Activated T-helper 1 cell treated with anti-CD3 and anti-CD28 coated beads, Interleukin-12 subunit alpha, Interleukin-12 subunit beta, Interleukin-2, Interleukin-4 antibody, amounts not matched to agents 30 ng/mL and 10 ng/mL and 1 ng/mL, durations not matched to agents 14 hours and 24 hours and 36 hours (primary cell): ENCODE measurements around the gene UST. TPM values are rescaled to one million over a fixed set of nuclear protein-coding genes. Genes with fewer than 3 reads are reported as not detected.
A peak's percentile ranks its signal among the peaks of the same experiment; 100 is the strongest.

ENCODE experiments used
- DNase-seq: peaks from one replicate; pipeline ENCODE4 v3.0.0; 2021; ENCODE audit warnings: low spot score
- H3K27ac Mint-ChIP-seq: one replicate; pipeline ENCODE4 v1.8.0; 2021; ENCODE audit warnings: mild to moderate bottlenecking, mixed read lengths
- H3K27me3 Mint-ChIP-seq: one replicate; pipeline ENCODE4 v1.8.0; 2022; ENCODE audit warnings: mild to moderate bottlenecking, moderate library complexity, mixed read lengths; ENCODE audit not compliant: insufficient read depth
- H3K36me3 Mint-ChIP-seq: one replicate; pipeline ENCODE4 v1.8.0; 2021; ENCODE audit warnings: low read depth, mixed read lengths
- H3K4me1 Mint-ChIP-seq: one replicate; pipeline ENCODE4 v1.8.0; 2021; ENCODE audit warnings: low read depth, mixed read lengths
- H3K4me3 Mint-ChIP-seq: one replicate; pipeline ENCODE4 v1.8.0; 2021; ENCODE audit warnings: mild to moderate bottlenecking, moderate library complexity, mixed read lengths
- H3K9me3 Mint-ChIP-seq: one replicate; pipeline ENCODE4 v1.8.0; 2021; ENCODE audit warnings: mixed read lengths
- intact Hi-C: fragments of 100-400 bp; cut with micrococcal nuclease; formaldehyde crosslinking; loops from one replicate; pipeline ENCODE4 v1.15.1; 2024
- total RNA-seq: library from RNA; stranded (reverse); gene quantifications from 2 replicates; pipeline ENCODE4 v1.2.3, GENCODE V29; 2022

UST gene
- total RNA-seq, 1 donor from 2014 or later, result 0.49 TPM

- H3K27ac Mint-ChIP-seq, result no peak overlapping the region
- no peak for DNase-seq
- no peaks in the 10 kb centered on the region for H3K27me3 Mint-ChIP-seq
- H3K9me3 Mint-ChIP-seq, result peaks cover 4% of the 10 kb centered on the region
- H3K36me3 Mint-ChIP-seq, result peaks cover 10% of the 10 kb centered on the region
- no peak overlapping the region for H3K4me3 Mint-ChIP-seq
- H3K4me1 Mint-ChIP-seq, result peaks cover 50% of the 10 kb centered on the region
- intact Hi-C loops, result no loop called here
These were observed 310.1 kb downstream of the UST start for GRCh38 chr6:149056777-149057463.

- intact Hi-C loops, result no loop called here
- H3K9me3 Mint-ChIP-seq, result peaks cover 3% of the 10 kb centered on the region
- no peak for DNase-seq
- peaks cover 8% of the 10 kb centered on the region for H3K36me3 Mint-ChIP-seq
- no peak overlapping the region for H3K27ac Mint-ChIP-seq
- no peaks in the 10 kb centered on the region for H3K27me3 Mint-ChIP-seq
- H3K4me1 Mint-ChIP-seq, result peaks cover 50% of the 10 kb centered on the region
- no peak overlapping the region for H3K4me3 Mint-ChIP-seq
These were observed 310.6 kb downstream of the UST start for GRCh38 chr6:149057464-149057840.

DNA sequence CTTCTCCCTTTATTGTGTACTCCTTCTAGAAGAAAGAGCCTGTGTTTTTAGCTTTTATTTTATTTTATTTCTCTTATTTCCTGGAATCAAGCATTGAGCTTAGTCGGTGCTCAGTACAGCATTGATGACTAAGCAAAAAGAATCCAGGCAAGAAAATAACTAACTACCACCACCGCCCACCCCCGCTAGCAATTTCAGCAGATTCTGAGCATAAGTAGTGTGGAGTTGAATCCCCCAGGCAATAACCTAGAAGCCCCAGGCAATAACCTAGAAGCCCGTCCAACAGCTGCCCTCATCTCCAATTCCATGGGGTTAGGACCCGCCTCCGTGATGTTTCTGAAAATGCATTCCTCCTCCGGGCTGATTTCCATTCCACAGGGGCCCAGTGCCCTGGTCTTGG lies 312.7 kb downstream of the UST start:
- Mint-ChIP-seq H3K27ac (peak overlapping the region; percentile 68), H3K27me3 (no peaks in the 10 kb centered on the region), H3K4me3 (no peak overlapping the region), H3K36me3 (peaks cover 5% of the 10 kb centered on the region), H3K9me3 (no peaks in the 10 kb centered on the region), H3K4me1 (peaks cover 57% of the 10 kb centered on the region)
- intact Hi-C loops, result no loop called here
- DNase-seq, result no peak

GRCh38 chr6:149060300-149060984 lies 313.6 kb downstream of the UST start:
- H3K9me3 Mint-ChIP-seq, result no peaks in the 10 kb centered on the region
- H3K27ac Mint-ChIP-seq, result peak overlapping the region; percentile 89

DNA sequence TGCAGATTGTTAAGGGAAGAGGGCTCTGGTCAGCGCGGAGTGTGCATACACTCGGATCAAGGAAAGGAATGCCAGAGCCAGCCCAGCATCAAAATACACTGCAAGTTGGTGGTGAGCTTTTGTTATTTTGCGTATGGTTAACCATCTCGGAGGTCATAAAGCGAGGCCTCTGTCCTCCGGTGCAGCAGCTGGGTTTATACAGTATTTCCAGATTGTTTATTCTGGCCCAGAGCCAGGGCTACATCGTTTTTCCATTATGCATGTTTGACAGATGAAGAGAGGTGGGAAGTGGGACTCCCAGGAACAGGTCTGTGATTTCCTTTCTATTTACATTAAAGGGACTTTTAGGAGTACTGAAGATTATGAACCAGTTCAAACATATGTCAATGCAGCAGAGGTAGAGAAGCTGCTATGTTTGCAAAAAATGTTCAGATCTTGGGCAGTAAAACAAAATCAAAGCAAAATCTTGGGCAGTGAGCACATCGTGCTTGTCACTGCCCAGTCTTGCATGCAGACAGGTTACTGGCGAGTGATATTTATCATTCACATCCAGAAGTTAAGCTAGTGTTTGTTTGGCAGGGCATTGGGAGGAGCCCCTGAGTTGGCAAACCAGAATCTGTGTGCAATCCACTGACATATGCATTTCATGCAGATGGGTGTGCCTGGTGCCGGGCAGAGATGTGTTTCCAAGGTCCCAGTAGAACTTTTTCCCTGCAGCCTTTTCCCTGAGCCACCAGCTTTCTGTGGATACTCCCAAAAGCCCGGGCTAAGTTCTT lies 314.3 kb downstream of the UST start:
- peak overlapping the region; percentile 89 for H3K27ac Mint-ChIP-seq
- peaks cover 7% of the 10 kb centered on the region for H3K36me3 Mint-ChIP-seq
- no peak for DNase-seq
- H3K4me3 Mint-ChIP-seq, result peak overlapping the region; percentile 76
- intact Hi-C loops, result loop anchor here (1.0 to 2.0 kb wide), 3 partner anchors 14 to 28 kb away; no protein-coding TSS in a partner anchor
- H3K27me3 Mint-ChIP-seq, result no peaks in the 10 kb centered on the region
- peaks cover 71% of the 10 kb centered on the region for H3K4me1 Mint-ChIP-seq
- H3K9me3 Mint-ChIP-seq, result no peaks in the 10 kb centered on the region

More at GRCh38 chr6:149060300-149060984, 313.6 kb downstream of the UST start:
- peaks cover 5% of the 10 kb centered on the region for H3K36me3 Mint-ChIP-seq
- intact Hi-C loops, result loop anchor here (1.0 to 2.0 kb wide), 3 partner anchors 13 to 27 kb away; no protein-coding TSS in a partner anchor
- no peaks in the 10 kb centered on the region for H3K27me3 Mint-ChIP-seq
- peak; percentile 48 for DNase-seq
- peaks cover 64% of the 10 kb centered on the region for H3K4me1 Mint-ChIP-seq
- H3K4me3 Mint-ChIP-seq, result peak overlapping the region; percentile 76

DNA sequence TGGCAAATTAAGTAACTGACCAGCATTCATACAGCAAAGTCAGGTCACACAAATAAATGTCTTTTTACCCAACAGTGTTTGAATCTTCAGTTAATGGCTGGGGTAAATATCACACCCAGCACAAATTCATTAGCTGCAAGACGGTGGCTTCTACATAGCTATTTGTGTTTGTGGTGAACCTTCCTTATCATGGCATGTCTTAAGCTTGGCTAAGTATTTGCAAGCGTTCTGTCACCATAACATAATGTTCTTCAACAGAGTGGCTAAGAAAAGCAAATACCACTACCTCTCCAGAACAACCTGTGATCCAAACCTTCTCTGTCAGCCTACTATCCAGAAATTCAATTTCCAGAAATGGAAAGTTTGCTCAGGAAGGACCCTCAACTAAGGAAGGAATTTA lies 315.1 kb downstream of the UST start:
- peaks cover 78% of the 10 kb centered on the region for H3K4me1 Mint-ChIP-seq
- DNase-seq, result no peak
- no peaks in the 10 kb centered on the region for H3K27me3 Mint-ChIP-seq
- peaks cover 11% of the 10 kb centered on the region for H3K36me3 Mint-ChIP-seq
- H3K27ac Mint-ChIP-seq, result no peak overlapping the region
- intact Hi-C loops, result loop anchor here (1.0 to 2.0 kb wide), 2 partner anchors 15 to 33 kb away; no protein-coding TSS in a partner anchor
- no peak overlapping the region for H3K4me3 Mint-ChIP-seq
- no peaks in the 10 kb centered on the region for H3K9me3 Mint-ChIP-seq

GRCh38 chr6:149062653-149063348 lies 316.0 kb downstream of the UST start:
- intact Hi-C loops, result loop anchor here (1.0 kb wide), 1 partner anchor 34 kb away; no protein-coding TSS in a partner anchor
- Mint-ChIP-seq H3K4me3 (no peak overlapping the region), H3K27ac (peak overlapping the region; percentile 42), H3K27me3 (no peaks in the 10 kb centered on the region), H3K36me3 (peaks cover 12% of the 10 kb centered on the region), H3K4me1 (peaks cover 83% of the 10 kb centered on the region), H3K9me3 (no peaks in the 10 kb centered on the region)
- DNase-seq, result no peak

GRCh38 chr6:149063468-149063867 lies 316.6 kb downstream of the UST start:
- no peak for DNase-seq
- H3K4me3 Mint-ChIP-seq, result no peak overlapping the region
- no peaks in the 10 kb centered on the region for H3K27me3 Mint-ChIP-seq
- peak overlapping the region; percentile 50 for H3K27ac Mint-ChIP-seq
- H3K9me3 Mint-ChIP-seq, result no peaks in the 10 kb centered on the region
- intact Hi-C loops, result no loop called here
- H3K4me1 Mint-ChIP-seq, result peaks cover 83% of the 10 kb centered on the region
- peaks cover 15% of the 10 kb centered on the region for H3K36me3 Mint-ChIP-seq

- DNase-seq, result no peak
- H3K4me1 Mint-ChIP-seq, result peaks cover 82% of the 10 kb centered on the region
- peak overlapping the region; percentile 50 for H3K27ac Mint-ChIP-seq
- H3K4me3 Mint-ChIP-seq, result no peak overlapping the region
- H3K36me3 Mint-ChIP-seq, result peaks cover 21% of the 10 kb centered on the region
- H3K9me3 Mint-ChIP-seq, result peaks cover 5% of the 10 kb centered on the region
- intact Hi-C loops, result no loop called here
- H3K27me3 Mint-ChIP-seq, result no peaks in the 10 kb centered on the region
These were observed 317.3 kb downstream of the UST start for GRCh38 chr6:149064001-149064659.

GRCh38 chr6:149064660-149065015 lies 317.8 kb downstream of the UST start:
- peaks cover 24% of the 10 kb centered on the region for H3K36me3 Mint-ChIP-seq
- intact Hi-C loops, result no loop called here
- H3K27ac Mint-ChIP-seq, result peak overlapping the region; percentile 50
- H3K4me1 Mint-ChIP-seq, result peaks cover 82% of the 10 kb centered on the region
- no peak for DNase-seq
- no peaks in the 10 kb centered on the region for H3K27me3 Mint-ChIP-seq
- no peak overlapping the region for H3K4me3 Mint-ChIP-seq
- H3K9me3 Mint-ChIP-seq, result peaks cover 5% of the 10 kb centered on the region

GRCh38 chr6:149065121-149065520 lies 318.3 kb downstream of the UST start:
- peaks cover 77% of the 10 kb centered on the region for H3K4me1 Mint-ChIP-seq
- H3K4me3 Mint-ChIP-seq, result no peak overlapping the region
- intact Hi-C loops, result no loop called here
- H3K27ac Mint-ChIP-seq, result peak overlapping the region; percentile 90
- peaks cover 24% of the 10 kb centered on the region for H3K36me3 Mint-ChIP-seq
- DNase-seq, result no peak
- H3K27me3 Mint-ChIP-seq, result no peaks in the 10 kb centered on the region
- peaks cover 7% of the 10 kb centered on the region for H3K9me3 Mint-ChIP-seq
